DMS79 treated with DMSO at 0.1 percent for 48 hours (cell line): ENCODE data around the gene MAP3K14.

Experiments
- DNase-seq: peaks from one replicate; lab custom pipeline; 2025; lab: John Stamatoyannopoulos, UW

The MAP3K14 gene

DNA sequence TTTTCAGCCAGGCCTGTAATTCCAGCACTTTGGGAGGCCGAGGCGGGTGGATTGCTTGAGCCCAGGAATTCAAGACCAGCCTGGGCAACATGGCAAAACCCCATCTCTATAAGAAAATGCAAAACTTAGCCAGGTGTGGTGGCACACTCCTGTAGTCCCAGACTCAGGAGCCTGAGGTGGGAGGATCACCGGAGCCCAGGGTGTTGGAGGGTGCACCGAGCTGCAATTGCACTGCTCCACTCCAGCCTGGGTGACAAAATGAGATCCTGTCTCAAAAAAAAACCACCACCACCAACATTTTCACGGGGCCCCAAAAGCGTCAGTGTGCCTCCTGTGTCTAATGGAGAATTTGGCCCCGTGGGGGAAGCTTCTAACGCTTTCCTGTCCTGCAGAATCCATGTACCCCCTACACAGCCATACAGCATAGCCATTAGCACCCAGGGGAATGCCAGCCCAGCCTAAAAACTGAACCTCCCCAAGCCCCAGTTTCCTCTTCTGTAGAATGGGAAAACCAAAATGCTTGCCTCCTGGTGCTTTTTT lies 22.2 kb upstream of the MAP3K14 start:
- DNase-seq, result no peak

DNA sequence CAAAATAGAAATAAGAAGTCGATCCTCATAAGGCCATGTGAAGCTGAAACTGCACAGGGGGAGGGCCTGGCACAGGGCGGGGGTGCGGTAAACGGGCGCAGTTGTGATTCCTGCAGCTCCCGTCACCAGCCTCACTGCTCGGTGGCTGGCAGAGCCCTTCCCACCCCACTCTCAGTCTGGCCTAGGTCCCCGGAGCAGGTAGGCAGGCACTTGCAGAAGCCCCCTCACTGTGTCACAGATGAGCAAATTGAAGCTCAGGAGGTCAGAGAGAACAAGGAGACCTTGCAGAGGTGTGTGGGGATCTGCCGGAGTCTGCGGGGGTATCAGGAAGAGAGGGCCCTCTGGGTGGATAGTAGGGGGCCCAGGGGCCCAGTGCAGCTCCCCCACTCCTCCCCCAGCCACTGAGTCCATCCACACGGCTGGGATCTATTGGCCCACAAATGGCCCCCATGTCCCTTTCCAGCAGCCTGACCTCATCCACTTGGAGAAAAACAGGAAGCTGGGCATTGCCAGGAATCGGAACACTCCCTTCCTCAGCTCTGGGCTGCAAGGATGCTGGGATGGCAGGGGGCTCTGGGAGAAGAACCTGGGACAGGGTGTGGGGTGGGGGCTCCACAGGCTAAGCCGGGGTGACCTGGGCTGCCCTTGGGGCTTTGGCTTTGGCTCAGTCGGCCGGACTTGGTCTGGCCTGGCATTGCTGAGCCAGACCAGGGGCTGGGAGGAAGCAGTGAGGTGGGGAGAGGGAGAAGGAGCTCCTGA lies 21.4 kb upstream of the MAP3K14 start:
- DNase-seq, result no peak

DNA sequence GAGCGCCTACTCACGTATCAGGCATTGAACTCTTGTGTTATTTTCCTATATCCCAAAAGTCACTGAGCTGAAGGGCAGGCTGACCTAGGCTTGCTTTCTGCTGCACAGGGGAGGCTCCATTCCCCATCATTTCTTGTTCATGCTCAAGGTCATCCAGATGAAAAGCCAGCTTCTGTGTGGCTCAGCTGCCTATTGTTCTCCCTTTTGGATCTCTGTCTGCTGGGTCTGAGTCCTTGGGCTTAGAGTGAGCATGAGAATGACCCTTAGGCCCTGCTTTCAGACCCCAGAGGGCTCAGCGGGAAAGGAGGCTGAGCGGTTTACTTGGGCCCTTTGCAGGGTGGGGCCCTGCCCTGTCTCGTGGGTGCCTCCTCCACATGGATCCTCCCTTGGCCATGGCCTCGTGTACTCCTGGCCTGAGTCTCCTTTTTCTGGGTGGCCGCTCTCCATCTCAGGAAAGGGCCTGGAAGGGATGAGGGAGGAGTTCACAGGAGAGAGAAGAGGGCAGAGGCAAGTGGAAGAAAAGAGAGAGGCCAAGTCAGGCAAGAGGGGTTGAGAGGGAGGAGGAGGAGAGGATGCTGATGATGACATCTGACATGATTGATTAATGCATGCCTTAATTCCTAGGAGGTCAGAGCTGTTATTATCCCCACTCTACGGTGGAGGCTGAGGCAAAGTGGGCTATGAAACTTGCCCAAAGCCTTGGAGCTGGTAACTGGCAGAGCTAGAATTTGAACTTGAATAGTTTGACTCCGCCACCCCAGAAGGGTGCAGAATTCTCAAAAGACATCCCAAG lies 19.8 kb upstream of the MAP3K14 start:
- no peak for DNase-seq

DNA sequence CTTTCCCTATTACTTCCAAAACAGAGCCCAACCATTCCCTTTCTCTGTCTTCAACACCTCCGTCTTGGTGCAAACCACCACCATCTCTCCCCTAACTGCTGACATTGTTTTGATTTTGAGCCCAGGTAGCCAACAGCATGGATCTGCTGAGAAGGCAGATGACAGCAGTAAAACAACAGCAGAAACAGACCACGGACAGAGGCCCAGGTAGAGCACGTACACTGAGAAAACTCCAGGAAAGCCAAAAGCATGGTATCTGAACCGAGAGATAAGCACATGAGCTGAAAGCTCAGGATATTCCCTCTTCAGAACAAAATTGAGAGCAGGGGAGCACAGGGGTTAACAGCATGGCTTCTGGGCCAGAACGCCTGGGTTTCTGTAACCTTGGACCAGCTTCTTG lies 18.9 kb upstream of the MAP3K14 start:
- no peak for DNase-seq

DNA sequence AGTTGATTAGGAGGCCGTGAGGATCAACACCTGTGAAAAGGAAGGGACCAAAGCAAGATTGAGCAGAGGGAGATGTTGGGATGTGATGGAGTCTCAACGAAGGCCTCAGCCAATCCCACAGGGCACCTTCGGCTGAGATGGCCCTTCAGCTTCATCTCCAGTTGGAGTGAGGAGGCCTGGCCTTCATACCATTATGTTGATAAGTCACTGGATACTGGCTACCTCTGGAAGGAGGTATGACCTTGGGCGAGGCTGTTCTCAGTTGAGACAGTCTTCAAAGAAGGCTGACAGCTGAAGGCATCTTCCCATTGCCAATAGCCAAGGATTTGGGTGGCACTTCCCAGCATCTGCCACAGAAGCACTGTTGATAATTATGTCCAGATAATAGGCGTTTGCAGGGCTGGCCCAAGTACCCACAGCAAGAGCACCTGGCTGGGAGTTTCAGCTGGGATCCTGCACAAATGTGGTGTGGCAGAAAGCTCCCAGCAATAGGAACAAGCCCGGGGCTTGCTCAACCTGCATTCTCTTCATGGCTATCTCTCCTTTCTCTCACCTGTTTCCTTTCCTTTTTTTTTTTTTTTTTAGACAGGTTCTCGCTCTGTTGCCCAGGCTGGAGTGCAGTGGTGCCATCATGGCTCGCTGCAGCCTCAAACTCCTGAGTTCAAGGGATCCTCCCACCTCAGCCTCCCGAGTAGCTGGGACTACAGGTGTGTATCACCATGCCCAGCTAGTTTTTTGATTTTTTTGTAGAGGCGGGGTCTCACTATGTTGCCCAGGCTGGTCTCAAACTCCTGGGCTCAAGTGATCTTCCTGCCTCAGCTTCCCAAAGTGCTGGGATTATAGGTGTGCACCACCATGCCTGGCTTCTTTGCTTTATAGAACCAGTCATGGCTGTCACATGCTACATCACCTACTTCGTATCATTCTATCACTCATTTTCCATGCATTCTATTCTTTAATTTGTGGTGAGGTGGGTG lies 18.2 kb upstream of the MAP3K14 start:
- DNase-seq, result no peak

DNA sequence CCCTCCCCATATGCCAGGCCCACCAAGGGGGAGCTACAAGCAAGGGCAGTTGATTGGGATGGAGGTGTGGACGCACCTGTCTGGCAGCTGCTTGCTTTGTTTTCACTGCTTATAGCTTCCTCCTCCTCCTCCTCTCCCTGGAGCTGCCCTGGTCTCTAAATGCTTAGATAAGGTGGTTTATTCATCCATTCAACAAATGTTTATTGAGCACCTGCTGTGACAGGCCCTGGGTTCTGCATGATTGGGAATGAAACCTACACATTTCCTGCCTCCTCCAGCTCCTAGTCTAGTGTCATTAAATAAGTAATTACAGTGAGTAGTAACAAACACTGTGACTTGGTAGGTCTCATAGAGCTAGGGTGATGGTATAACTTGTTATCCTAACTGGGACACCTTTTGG lies 17.4 kb upstream of the MAP3K14 start:
- DNase-seq, result peak; percentile 62

DNA sequence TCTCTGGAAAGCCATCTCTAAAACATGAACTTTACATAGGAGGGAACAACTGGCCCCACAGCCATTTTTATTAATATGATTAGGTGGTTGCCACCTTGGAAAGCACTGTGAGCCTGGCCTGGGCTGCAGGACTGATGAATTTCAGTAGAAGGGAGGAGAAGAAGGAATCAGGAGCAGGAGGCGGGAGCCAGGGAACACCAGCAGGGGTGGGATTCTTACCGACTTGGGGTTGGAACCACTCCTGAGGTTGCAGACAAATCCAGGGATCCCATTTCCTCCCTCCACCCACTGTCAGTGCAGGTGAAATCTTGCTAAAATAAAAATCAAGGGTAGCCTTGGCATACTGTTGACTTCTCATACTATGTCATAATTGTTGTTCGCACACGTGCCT lies 16.9 kb upstream of the MAP3K14 start:
- DNase-seq, result no peak

DNA sequence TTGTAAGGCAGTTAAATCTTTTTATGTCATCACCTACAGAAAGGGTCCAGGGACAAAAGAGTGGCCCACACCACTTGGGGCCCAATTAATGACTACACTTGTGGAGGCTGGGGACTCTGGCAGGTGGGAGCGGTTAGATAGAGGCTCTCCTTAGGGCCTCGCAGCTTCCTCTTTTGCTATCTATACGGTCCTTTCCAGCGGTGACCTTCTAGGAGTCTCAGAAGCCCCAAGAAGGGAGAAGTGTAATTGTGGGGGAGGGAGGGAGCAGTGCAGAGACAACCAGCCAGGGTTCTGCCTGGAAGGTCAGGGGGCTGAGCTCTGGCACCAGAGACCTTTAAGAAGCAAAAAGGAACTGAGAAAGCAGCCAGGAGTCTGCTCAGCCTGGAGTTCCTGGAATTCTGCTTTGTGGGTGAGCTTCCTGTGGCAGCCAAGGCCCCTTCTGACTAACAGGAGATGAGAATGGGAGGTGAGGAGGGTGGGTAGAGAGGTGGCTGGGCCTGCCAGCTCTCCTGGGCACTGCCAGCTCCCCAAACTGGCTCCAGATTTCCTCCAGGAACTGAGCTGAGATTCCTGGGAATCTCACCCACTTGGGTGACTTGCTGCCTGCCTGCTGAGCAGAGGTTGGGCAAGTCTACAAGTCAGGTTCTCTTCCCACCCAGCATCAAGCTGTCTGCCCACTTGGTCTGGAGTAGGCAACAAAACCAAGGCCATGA lies 16.3 kb upstream of the MAP3K14 start:
- DNase-seq, result no peak

DNA sequence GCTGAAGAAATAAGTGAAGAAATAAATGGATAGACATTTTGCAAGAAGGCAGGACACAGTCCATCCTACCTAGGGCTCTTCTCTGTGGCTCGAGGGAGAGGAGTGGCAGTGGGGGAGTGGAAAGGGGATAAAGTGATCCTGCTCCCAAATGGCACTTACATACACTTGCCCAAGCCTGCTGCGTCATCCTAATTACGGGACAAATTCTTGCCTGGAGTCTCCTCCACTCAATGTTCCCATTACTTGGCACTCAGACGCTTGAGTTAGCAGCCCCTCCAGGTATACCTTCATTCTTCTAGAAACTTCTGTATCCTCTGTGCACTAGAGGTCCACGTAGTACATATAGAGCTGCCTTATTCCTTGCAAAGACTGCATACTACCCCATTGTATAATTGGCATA lies 15.7 kb upstream of the MAP3K14 start:
- DNase-seq, result no peak

DNA sequence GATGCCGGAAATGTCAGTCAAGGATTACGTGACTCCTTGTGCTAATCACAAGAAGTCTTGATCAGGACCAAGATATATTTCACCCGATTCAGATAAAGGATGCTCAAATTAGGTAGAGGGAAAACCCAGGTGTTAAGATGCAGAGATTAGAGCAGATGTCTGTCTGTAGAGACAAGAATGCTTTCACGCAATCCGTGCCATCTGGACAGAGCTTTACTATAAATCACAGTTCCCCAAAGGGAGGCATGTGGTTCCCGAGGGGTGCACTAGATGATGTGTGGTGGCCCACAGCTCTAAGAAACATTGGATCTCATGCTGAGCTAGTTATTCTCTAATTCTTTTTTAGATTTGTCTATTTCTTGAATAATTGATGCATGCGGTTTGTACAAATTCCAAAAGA lies 9.8 kb upstream of the MAP3K14 start:
- no peak for DNase-seq

DNA sequence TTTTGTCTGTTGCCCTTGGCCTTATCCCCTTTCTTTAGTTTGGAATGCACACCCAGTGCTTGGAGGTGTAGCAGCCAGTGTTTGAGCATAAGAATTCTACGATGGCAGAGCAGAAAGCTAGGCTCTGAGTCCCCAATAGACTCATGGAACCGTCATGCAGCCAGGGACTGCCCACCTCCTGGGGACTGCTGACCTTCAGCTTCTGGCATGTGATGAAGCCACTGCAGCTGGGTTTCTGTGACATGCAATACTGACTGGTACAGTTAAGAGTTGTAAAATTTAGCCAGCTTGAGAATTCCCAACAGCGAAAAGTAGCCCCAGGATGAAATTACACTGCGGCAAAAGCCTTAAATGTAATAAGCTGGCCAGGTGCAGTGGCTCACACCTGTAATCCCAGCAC lies 9.0 kb upstream of the MAP3K14 start:
- no peak for DNase-seq

DNA sequence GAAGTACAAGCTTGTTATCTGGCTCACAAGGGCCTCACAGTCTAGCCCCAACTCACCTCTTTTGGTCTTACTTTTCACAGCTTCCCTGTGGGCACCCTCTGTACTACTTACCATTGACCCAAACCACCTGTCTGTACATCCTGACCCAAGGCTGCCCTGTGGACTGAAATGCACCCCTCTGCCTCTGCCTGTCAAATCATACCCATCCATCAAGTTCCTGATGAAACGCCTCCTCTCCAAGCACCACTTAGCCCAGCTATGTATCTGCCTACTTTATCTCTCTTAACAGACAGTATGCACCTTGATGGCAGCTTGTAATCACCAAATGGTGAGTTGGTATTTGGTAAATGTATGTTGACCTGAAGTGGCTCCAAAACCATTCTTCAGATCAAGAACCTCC lies 7.5 kb upstream of the MAP3K14 start:
- DNase-seq, result no peak

DNA sequence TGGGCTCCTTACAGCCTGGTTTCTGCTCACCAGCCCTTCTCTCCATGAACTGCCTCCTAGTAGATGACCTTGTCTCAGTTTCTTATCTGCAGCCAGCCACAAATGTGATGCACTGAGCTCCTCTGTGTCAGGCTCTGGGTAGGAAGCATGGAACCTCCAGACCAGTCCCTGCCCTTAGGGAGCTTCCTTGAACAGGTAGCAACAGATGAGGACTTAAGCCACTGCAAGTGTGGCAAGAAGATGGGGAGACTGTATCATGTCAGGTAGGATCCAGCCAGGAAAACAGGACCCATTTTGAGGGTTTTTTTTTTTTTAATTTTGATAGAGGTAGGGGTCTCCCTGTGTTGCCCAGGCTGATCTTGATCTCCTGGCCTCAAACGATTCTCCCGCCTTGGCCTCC lies 5.3 kb upstream of the MAP3K14 start:
- no peak for DNase-seq

DNA sequence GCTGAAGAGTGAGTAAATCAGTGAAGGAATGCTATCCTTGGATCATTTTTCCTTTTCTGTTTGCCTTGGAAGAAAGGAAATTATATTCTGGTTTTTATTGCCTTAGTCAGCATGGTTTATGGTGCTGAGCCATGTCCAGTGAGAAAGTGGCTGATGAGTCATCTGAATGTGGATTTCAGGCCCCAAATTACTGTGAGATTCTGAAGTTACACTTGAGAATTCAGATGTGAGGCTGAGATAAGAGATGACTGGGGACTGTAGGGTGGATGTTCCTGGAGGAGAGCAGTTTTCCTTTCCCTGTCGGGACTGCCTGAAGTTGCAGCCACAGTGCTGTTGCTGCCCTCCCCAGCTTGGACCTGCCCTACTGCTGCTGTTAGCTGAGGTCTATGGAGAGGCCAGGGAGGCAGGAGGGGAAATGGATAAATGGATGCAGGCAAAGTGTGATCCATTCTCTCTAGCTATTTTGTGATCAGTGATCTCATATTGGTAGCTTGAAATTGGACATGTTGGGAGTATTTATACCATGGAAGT lies 4.2 kb upstream of the MAP3K14 start:
- DNase-seq, result peak; percentile 16

DNA sequence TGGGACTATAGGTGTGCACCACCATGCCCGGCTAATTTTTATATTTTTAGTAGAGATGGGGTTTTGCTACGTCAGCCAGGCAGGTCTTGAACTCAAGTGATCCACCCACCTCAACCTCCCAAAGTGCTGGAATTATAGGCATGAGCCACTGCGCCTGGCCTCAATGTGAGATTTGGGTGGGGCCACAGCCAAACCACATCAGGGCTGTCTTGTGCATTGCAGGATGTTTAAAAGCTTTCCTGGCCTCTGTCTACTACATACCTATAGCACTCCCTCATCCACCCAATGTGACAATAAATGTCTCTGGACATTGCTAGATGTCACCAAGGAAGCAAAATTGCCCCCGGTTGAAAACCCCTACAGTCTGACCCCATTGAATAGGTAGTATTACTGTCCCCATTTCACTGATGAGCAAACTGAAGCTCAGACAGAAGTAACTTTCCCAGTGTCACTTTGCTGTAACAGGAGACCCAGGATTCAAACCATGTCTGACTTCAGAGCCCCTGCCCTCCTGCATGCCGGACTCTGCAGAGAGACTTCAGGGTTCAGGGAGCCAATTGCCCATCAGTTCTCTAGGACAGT lies 3.6 kb upstream of the MAP3K14 start:
- DNase-seq, result no peak

DNA sequence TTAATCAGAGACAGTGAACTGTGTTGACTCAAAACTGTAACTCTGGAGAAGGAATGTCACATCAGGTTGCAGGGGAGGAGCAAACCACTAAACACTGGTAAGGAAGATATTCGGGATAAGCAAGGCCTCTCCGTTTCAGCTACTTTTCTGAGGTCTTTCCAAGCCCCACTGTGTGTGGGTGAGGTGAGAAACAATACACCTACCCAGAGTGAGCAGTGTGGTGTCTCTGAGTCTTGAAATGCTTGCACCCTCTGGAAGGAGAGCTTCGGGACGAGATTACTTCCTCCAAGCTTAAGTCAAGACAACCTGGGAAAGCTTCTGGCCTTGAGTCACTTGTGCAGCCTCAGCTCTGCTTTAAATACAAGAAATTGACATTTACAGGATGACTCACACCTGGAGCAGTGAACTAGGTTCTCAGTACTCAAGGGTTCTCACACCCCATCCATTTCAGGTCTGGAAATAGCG lies 2.5 kb upstream of the MAP3K14 start:
- DNase-seq, result no peak

DNA sequence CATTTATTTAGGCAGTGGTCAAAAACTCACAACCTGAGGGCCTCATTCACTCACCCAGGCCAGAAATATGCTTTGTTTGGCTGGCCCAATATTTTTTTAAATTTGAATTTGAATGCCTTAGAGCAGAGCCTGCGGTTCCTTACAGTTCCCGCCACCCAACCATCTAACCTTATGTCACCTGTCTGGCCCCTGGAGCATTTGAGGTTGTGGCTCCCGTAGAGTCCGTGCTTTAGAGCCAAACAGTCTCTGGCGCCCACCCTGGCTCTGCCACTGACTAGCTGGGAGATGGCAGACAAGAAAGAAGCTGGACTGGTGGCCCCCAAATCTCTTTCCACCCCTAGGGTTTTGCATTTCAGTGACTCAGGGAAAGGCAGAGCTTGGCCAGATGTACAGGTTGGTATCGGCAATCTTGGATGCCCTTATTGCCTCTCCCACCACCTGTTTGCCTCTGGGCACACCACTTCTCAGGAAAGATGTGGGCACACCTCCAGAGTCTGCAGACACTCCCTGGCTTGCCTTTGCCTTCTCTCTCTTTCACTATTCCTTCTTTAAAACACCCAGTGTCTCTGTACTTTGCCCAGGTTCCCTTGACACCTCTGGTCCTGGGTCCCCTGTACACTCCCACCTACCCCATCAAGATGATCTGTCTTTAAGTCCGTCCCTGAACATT lies 1.9 kb upstream of the MAP3K14 start:
- no peak for DNase-seq

DNA sequence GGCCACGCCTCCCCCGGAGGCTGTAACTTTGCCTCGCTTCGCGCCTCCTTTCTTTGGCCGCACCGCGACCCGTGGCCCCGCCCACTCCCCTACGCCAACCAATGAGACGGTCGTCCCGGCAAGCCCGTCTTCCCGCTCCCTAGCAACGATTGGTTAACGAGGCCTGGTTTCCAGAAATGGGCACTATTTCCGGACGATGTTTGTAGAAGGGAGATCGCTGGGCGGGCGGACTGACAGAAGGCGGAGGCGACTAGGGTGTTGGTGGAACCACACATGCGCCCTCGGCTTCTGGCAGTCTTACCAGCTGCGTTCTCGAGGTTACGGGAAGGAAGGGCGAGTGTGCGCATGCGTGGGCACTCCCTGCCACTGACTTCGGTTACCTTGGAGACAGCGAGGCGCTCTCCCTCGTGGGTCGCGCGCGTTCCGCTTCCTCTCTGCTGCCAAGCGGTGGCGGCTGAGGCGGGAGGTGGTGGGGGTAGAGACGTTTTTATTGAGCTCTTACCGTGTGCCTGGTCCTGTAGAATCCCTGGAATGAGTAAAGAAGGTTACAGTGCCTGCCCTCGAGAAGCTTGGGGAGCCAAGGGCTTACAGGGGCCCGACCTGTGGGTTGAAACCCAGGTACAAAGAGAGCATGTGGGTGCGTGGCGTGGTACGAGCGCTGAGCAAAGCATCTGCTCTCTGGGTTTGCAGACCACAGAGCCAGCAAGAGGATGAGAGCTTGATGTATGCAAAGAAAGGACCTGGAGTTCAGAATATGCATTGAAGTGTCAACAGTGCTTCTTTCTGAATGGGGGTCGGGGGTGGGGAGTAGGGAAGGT lies 500 bp upstream of the MAP3K14 start:
- DNase-seq, result peak; percentile 99
